Measurements from ENCODE around the gene GPRC5A.

The GPRC5A gene

GRCh38 chr12:12938541-12938940, 47.2 kb downstream of the GPRC5A start:
- H3K4me3 ChIP-seq (replicated peaks; ENCODE audit: low read depth, low read length) = no peak overlapping the region
- no peak for DNase-seq (ENCODE audit: extremely low read depth, low read depth)
- no peak for TF ChIP-seq CTCF (IDR thresholded peaks at IDR 0.05; ENCODE audit: low read depth, low read length, missing control alignments)

- TF ChIP-seq CTCF (IDR thresholded peaks at IDR 0.05; ENCODE audit: low read depth, low read length, missing control alignments) = no peak
- no peak for DNase-seq (ENCODE audit: extremely low read depth, low read depth)
- H3K4me3 ChIP-seq (replicated peaks; ENCODE audit: low read depth, low read length) = no peak overlapping the region
Measured at GRCh38 chr12:12939888-12940287, 48.5 kb downstream of the GPRC5A start.

- no peak for DNase-seq (ENCODE audit: extremely low read depth, low read depth)
- no peak for TF ChIP-seq CTCF (IDR thresholded peaks at IDR 0.05; ENCODE audit: low read depth, low read length, missing control alignments)
- H3K4me3 ChIP-seq (replicated peaks; ENCODE audit: low read depth, low read length) = no peak overlapping the region
Measured at GRCh38 chr12:12941450-12942350, 50.3 kb downstream of the GPRC5A start.

- TF ChIP-seq CTCF (IDR thresholded peaks at IDR 0.05; ENCODE audit: low read depth, low read length, missing control alignments) = no peak
- no peak for DNase-seq (ENCODE audit: extremely low read depth, low read depth)
- no peak overlapping the region for H3K4me3 ChIP-seq (replicated peaks; ENCODE audit: low read depth, low read length)
Measured at GRCh38 chr12:12943586-12944260, 52.4 kb downstream of the GPRC5A start.

GRCh38 chr12:12945591-12945990, 54.2 kb downstream of the GPRC5A start:
- no peak for TF ChIP-seq CTCF (IDR thresholded peaks at IDR 0.05; ENCODE audit: low read depth, low read length, missing control alignments)
- DNase-seq (ENCODE audit: extremely low read depth, low read depth) = no peak
- H3K4me3 ChIP-seq (replicated peaks; ENCODE audit: low read depth, low read length) = no peak overlapping the region

- no peak overlapping the region for H3K4me3 ChIP-seq (replicated peaks; ENCODE audit: low read depth, low read length)
- no peak for DNase-seq (ENCODE audit: extremely low read depth, low read depth)
- no peak for TF ChIP-seq CTCF (IDR thresholded peaks at IDR 0.05; ENCODE audit: low read depth, low read length, missing control alignments)
Measured at GRCh38 chr12:12946686-12947355, 55.5 kb downstream of the GPRC5A start.

Data from HFF-Myc (cell line).